ENCODE data around the gene HIPK2. TPM values are rescaled to one million over a fixed set of nuclear protein-coding genes. Genes with fewer than 3 reads are reported as not detected.

HIPK2 gene
- total and polyA plus RNA-seq, 10 of the 15 experiments (the other 5 are each of a cell fraction or from before 2014, with no cell fraction given) = 1.7 to 39.0 (median 9.4) TPM

- H3K4me2 ChIP-seq (ENCODE audit: control insufficient read depth, insufficient read depth) = no peak overlapping the region
- SMC1A ChIA-PET (ENCODE audit: uncharacterized antibody, unreplicated experiment) = interaction anchor here (0.7 to 1.6 kb wide), 3 partner anchors 9 to 77 kb away, joined by 3 read pairs; no protein-coding TSS in a partner anchor
- H4K20me1 ChIP-seq (ENCODE audit: control insufficient read depth, insufficient read depth) = no peaks in the 10 kb centered on the region
- H3K36me3 ChIP-seq (ENCODE audit: control insufficient read depth in 2 of 2, insufficient read depth in 2 of 2, low read length in 1 of 2) = no peaks in the 10 kb centered on the region
- no peaks in the 10 kb centered on the region; the same call in 1 of the 2 replicates for H3K79me2 ChIP-seq (ENCODE audit: control insufficient read depth, insufficient read depth, low read length)
- DNase-seq (ENCODE audit: low read depth, low spot score) (no peak), FAIRE-seq (no peak), ATAC-seq (no peak)
- no peak overlapping the region for H3K27ac ChIP-seq (ENCODE audit: control insufficient read depth, insufficient read depth)
- no peak overlapping the region for H2AFZ ChIP-seq (ENCODE audit: control insufficient read depth, low read depth, low read length)
- POLR2A ChIA-PET = interaction anchor here (0.6 to 1.8 kb wide), 3 partner anchors 15 to 169 kb away, joined by 3 to 4 read pairs (median 3); no protein-coding TSS in a partner anchor
- TF ChIP-seq ETV6 (conservative IDR thresholded peaks at IDR 0.05 in 1 of 2, IDR thresholded peaks at IDR 0.05 in 1 of 2; ENCODE audit: borderline replicate concordance in 1 of 2, low read depth in 1 of 2) (no peak), CEBPB (IDR thresholded peaks at IDR 0.05; ENCODE audit: borderline replicate concordance in 1 of 2, low read depth in 2 of 2, low read length in 2 of 2) (no peak), ZNF622 (IDR thresholded peaks at IDR 0.05) (no peak)
- RAD21 ChIA-PET (ENCODE audit: unreplicated experiment) = interaction anchor here (0.7 to 1.1 kb wide), 2 partner anchors 137 to 220 kb away, joined by 3 to 4 read pairs; no protein-coding TSS in a partner anchor
- H3K4me1 ChIP-seq (ENCODE audit: control insufficient read depth, insufficient read depth, low read length) = no peaks in the 10 kb centered on the region
- 97% methylated on average over 3 of the region's 3 CpGs for WGBS (ENCODE audit: insufficient coverage, insufficient replicate concordance, low lambda C conversion rate, missing lambda C conversion rate)
- CTCF ChIA-PET = interaction anchor here (0.6 to 7.5 kb wide), 3 partner anchors 47 to 186 kb away, joined by 3 to 56 read pairs (median 3); no protein-coding TSS in a partner anchor
- no peak overlapping the region for H3K4me3 ChIP-seq
- H3K27me3 ChIP-seq (replicated peaks in 1 of 2; ENCODE audit: control insufficient read depth in 2 of 2, insufficient read depth in 2 of 2, low read length in 1 of 2) = peaks cover 0 to 10% of the 10 kb centered on the region in 2 experiments; a peak in 2 of 4 replicates
- BruUV-seq (replicated peaks) = no TSS peak
- in situ Hi-C loops (cut with MboI) (no loop called here), intact Hi-C loops (cut with micrococcal nuclease; ENCODE audit: unreplicated experiment) (loop anchor here (5.0 kb wide), 1 partner anchor 199 kb away; no protein-coding TSS in a partner anchor)
- H3K9ac ChIP-seq (ENCODE audit: control insufficient read depth, insufficient read depth, low read length) = no peak overlapping the region
- no peaks in the 10 kb centered on the region for H3K9me3 ChIP-seq (replicated peaks; ENCODE audit: control insufficient read depth, insufficient read depth, low read length)
Measured at GRCh38 chr7:139782932-139783331, 5.1 kb upstream of the HIPK2 start.

- H3K36me3 ChIP-seq (ENCODE audit: control insufficient read depth in 2 of 2, insufficient read depth in 2 of 2, low read length in 1 of 2) = no peaks in the 10 kb centered on the region
- peak overlapping the region; percentile 78; the same call in 1 of the 2 replicates for H3K4me2 ChIP-seq (ENCODE audit: control insufficient read depth, insufficient read depth)
- H2AFZ ChIP-seq (ENCODE audit: control insufficient read depth, low read depth, low read length) = peak overlapping the region; percentile 57
- intact Hi-C loops (cut with micrococcal nuclease; ENCODE audit: unreplicated experiment) = no loop called here
- POLR2A ChIA-PET = interaction anchor here (1.0 to 1.4 kb wide), 3 partner anchors 54 to 132 kb away, joined by 3 to 4 read pairs (median 4); no protein-coding TSS in a partner anchor
- H3K27ac ChIP-seq (ENCODE audit: control insufficient read depth, insufficient read depth) = peak overlapping the region; percentile 64
- SMC1A ChIA-PET (ENCODE audit: uncharacterized antibody, unreplicated experiment) = interaction anchor here (0.7 kb wide), 1 partner anchor 104 kb away, joined by 3 read pairs; no protein-coding TSS in a partner anchor
- BruUV-seq (replicated peaks) = no TSS peak
- peak overlapping the region; percentile 92 for H3K9ac ChIP-seq (ENCODE audit: control insufficient read depth, insufficient read depth, low read length)
- peaks cover 0 to 10% of the 10 kb centered on the region in 2 experiments; a peak in 2 of 4 replicates for H3K27me3 ChIP-seq (replicated peaks in 1 of 2; ENCODE audit: control insufficient read depth in 2 of 2, insufficient read depth in 2 of 2, low read length in 1 of 2)
- CTCF ChIA-PET = interaction anchor here (1.3 to 1.5 kb wide), 2 partner anchors 132 to 225 kb away, joined by 4 to 7 read pairs; no protein-coding TSS in a partner anchor
- in situ Hi-C loops (cut with MboI) = no loop called here
- no peaks in the 10 kb centered on the region for H3K9me3 ChIP-seq (replicated peaks; ENCODE audit: control insufficient read depth, insufficient read depth, low read length)
- FAIRE-seq (no peak), DNase-seq (ENCODE audit: low read depth, low spot score) (no peak), ATAC-seq (no peak)
- no peaks in the 10 kb centered on the region for H4K20me1 ChIP-seq (ENCODE audit: control insufficient read depth, insufficient read depth)
- peaks cover 22% of the 10 kb centered on the region for H3K4me1 ChIP-seq (ENCODE audit: control insufficient read depth, insufficient read depth, low read length)
- WGBS (ENCODE audit: insufficient coverage, insufficient replicate concordance, low lambda C conversion rate, missing lambda C conversion rate) = 0% methylated on average over 9 of the region's 102 CpGs
- peaks cover 42% of the 10 kb centered on the region for H3K79me2 ChIP-seq (ENCODE audit: control insufficient read depth, insufficient read depth, low read length)
- RAD21 ChIA-PET (ENCODE audit: unreplicated experiment) = interaction anchor here (0.7 to 3.8 kb wide), 5 partner anchors 31 to 141 kb away, joined by 3 to 18 read pairs (median 3); no protein-coding TSS in a partner anchor
- peak overlapping the region; percentile 99 for H3K4me3 ChIP-seq
- TF ChIP-seq ZNF24 (IDR thresholded peaks at IDR 0.05) (no peak), LARP7 (IDR thresholded peaks at IDR 0.05) (no peak), ZNF217 (IDR thresholded peaks at IDR 0.05) (no peak), PAX8 (IDR thresholded peaks at IDR 0.05) (no peak), MLLT1 (IDR thresholded peaks at IDR 0.05) (0 out of 2 replicates have a peak, but pooled peaks have one; percentile 5), RB1 (IDR thresholded peaks at IDR 0.05; ENCODE audit: borderline replicate concordance) (no peak), POLR2A (IDR thresholded peaks at IDR 0.05; ENCODE audit: low read depth, low read length) (peak; percentile 32; the same call in 1 of the 2 replicates), SREBF1 (IDR thresholded peaks at IDR 0.05; ENCODE audit: low read length) (no peak), EGR1 (IDR thresholded peaks at IDR 0.05; ENCODE audit: borderline replicate concordance in 1 of 2, low read depth in 2 of 2, low read length in 2 of 2) (no peak), ZNF384 (IDR thresholded peaks at IDR 0.05; ENCODE audit: borderline replicate concordance, low read depth, low read length) (no peak), NRF1 (conservative IDR thresholded peaks at IDR 0.05; ENCODE audit: low read depth, low read length) (no peak), BACH1 (IDR thresholded peaks at IDR 0.05; ENCODE audit: borderline replicate concordance) (peak; percentile 56; the same call in 1 of the 2 replicates)
Measured at GRCh38 chr7:139777133-139777891, 486 bp downstream of the HIPK2 start.

Measured in GM12878 (cell line).